ENCODE data around the gene CPA2. TPM values are rescaled to one million over a fixed set of nuclear protein-coding genes. Genes with fewer than 3 reads are reported as not detected.

CPA2 gene
- polyA plus RNA-seq, 2 of the 4 experiments (the other 2 are of a cell fraction): not detected

DNA sequence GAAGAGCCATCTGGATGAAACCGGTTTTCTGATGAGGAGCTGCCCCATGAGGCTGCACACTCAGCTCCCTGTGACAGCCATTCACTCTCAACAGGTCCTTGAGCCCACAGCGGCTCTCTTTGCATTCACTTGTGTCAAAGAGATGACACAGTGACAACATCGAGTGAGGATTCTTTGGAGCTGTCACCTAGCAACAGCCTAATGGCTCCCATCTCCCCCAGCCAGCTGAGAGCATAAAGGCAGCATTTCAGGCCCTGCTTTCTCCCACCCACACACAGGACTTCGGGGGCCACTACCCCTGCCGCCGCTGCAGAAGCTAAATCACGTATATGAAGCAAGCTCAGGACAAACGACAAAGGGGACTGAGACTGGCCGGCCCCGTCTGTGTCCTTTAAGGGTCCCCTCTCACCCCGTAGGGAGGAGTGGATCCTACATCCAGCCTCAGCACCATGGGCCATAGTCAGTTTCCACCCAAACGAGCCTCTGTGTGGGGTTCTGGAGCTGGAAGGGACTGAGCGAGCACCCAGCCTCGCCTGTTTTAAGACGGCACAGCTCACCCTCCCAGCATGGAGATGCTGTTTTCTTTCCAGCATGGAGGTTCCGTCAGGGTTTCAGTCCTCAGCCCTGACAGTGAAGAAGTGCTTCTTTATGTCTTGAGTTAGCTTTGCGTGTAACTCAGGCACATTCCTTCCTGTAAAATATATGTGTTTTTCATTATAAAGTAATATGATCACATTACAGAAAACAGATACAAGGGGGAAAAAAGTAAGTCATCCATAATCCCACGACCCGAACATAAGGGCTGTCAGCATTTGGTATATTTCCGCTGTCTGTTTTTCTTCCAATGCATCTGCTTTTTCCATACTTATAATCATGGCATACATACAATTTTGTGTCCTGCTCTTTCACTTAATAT lies 31.2 kb downstream of the CPA2 start:
- TF ChIP-seq MAZ (IDR thresholded peaks at IDR 0.05; ENCODE audit: borderline replicate concordance, low read depth, low read length) (no peak), NPAS2 (CRISPR knock-in tag; IDR thresholded peaks at IDR 0.05; ENCODE audit: borderline replicate concordance) (no peak), NFE2L2 (conservative IDR thresholded peaks at IDR 0.05; ENCODE audit: low read length) (no peak), CHD4 (IDR thresholded peaks at IDR 0.05; ENCODE audit: borderline replicate concordance) (no peak), KDM5A (IDR thresholded peaks at IDR 0.05) (no peak)
- WGBS (ENCODE audit: missing lambda C conversion rate): 78% methylated on average over 20 of the region's 20 CpGs
- no peak for ATAC-seq
- POLR2A ChIA-PET: no interaction called here
- Histone ChIP-seq H3K9me3 (peaks cover 14% of the 10 kb centered on the region), H3K4me3 (no peak overlapping the region), H3K27ac (no peak overlapping the region), H3K4me1 (peaks cover 8% of the 10 kb centered on the region), H3K4me2 (no peak overlapping the region)
- CTCF ChIA-PET: no interaction called here
- DNase-seq (ENCODE audit: low read depth in 1 of 2, low spot score in 1 of 2): no peak
- no peak for FAIRE-seq

DNA sequence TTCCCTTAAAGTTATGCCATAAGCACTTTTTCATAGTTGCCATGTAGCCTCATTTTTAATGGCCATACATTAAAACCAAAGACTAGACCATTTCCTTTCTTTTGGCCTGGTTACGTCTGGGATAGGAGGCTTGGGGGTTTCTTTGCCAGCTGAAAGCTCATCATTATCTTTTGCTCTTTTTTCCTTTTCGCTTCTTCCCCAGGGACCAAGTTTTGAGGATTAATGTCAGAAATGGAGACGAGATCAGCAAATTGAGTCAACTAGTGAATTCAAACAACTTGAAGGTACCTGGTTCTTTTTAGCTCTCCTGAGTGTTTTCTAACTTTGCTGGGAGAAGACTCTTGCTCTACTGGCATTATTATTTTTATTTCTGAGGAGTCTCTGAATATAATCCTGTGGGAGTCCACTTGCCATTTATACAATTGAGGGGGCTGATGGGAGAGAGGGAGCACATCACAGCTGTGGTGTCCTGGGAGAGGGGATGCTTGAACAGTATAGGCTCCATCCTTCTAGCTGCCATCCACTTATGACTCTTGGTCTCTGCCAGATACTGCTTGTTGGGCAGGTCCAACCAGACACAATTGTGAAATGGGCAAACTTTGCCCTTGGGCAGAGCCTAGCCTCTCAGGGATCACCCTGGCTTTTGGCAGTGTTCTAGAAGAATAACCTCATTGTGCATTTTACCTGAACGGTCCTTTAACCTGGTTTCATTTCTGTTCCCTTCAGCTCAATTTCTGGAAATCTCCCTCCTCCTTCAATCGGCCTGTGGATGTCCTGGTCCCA lies 32.1 kb downstream of the CPA2 start:
- FAIRE-seq: no peak
- ChIA-PET POLR2A (no interaction called here), CTCF (interaction anchor here (1.0 kb wide), 1 partner anchor 180 kb away, joined by 3 read pairs; no protein-coding TSS in a partner anchor)
- WGBS (ENCODE audit: missing lambda C conversion rate): 57% methylated on average over 5 of the region's 5 CpGs
- H3K4me1 ChIP-seq: no peaks in the 10 kb centered on the region
- DNase-seq (ENCODE audit: low read depth in 1 of 2, low spot score in 1 of 2): no peak
- H3K9me3 ChIP-seq: peaks cover 12% of the 10 kb centered on the region
- no peak overlapping the region for H3K4me2 ChIP-seq
- no peak for ATAC-seq
- no peak overlapping the region for H3K27ac ChIP-seq
- TF ChIP-seq, protein P1, sequence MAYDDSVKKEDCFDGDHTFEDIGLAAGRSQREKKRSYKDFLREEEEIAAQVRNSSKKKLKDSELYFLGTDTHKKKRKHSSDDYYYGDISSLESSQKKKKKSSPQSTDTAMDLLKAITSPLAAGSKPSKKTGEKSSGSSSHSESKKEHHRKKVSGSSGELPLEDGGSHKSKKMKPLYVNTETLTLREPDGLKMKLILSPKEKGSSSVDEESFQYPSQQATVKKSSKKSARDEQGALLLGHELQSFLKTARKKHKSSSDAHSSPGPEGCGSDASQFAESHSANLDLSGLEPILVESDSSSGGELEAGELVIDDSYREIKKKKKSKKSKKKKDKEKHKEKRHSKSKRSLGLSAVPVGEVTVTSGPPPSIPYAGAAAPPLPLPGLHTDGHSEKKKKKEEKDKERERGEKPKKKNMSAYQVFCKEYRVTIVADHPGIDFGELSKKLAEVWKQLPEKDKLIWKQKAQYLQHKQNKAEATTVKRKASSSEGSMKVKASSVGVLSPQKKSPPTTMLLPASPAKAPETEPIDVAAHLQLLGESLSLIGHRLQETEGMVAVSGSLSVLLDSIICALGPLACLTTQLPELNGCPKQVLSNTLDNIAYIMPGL (CRISPR knock-in tag; IDR thresholded peaks at IDR 0.05; ENCODE audit: borderline replicate concordance): no peak
- no peak for TF ChIP-seq POLR2AphosphoS2 (conservative IDR thresholded peaks at IDR 0.05; ENCODE audit: low read length)
- TF ChIP-seq RARB (CRISPR knock-in tag; IDR thresholded peaks at IDR 0.05): no peak
- TF ChIP-seq JUN (IDR thresholded peaks at IDR 0.05): no peak
- no peak for TF ChIP-seq NFE2L2 (conservative IDR thresholded peaks at IDR 0.05; ENCODE audit: low read length)
- TF ChIP-seq, protein P2, sequence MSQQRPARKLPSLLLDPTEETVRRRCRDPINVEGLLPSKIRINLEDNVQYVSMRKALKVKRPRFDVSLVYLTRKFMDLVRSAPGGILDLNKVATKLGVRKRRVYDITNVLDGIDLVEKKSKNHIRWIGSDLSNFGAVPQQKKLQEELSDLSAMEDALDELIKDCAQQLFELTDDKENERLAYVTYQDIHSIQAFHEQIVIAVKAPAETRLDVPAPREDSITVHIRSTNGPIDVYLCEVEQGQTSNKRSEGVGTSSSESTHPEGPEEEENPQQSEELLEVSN (IDR thresholded peaks at IDR 0.05; ENCODE audit: borderline replicate concordance, low read depth): no peak
- TF ChIP-seq SREBF2 (IDR thresholded peaks at IDR 0.05): no peak
- TF ChIP-seq, protein P3, sequence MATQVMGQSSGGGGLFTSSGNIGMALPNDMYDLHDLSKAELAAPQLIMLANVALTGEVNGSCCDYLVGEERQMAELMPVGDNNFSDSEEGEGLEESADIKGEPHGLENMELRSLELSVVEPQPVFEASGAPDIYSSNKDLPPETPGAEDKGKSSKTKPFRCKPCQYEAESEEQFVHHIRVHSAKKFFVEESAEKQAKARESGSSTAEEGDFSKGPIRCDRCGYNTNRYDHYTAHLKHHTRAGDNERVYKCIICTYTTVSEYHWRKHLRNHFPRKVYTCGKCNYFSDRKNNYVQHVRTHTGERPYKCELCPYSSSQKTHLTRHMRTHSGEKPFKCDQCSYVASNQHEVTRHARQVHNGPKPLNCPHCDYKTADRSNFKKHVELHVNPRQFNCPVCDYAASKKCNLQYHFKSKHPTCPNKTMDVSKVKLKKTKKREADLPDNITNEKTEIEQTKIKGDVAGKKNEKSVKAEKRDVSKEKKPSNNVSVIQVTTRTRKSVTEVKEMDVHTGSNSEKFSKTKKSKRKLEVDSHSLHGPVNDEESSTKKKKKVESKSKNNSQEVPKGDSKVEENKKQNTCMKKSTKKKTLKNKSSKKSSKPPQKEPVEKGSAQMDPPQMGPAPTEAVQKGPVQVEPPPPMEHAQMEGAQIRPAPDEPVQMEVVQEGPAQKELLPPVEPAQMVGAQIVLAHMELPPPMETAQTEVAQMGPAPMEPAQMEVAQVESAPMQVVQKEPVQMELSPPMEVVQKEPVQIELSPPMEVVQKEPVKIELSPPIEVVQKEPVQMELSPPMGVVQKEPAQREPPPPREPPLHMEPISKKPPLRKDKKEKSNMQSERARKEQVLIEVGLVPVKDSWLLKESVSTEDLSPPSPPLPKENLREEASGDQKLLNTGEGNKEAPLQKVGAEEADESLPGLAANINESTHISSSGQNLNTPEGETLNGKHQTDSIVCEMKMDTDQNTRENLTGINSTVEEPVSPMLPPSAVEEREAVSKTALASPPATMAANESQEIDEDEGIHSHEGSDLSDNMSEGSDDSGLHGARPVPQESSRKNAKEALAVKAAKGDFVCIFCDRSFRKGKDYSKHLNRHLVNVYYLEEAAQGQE (IDR thresholded peaks at IDR 0.05): no peak
- no peak for TF ChIP-seq CEBPB (IDR thresholded peaks at IDR 0.05)
- TF ChIP-seq EHMT2 (IDR thresholded peaks at IDR 0.05; ENCODE audit: low read depth): no peak
- no peak for TF ChIP-seq EHF (CRISPR knock-in tag; IDR thresholded peaks at IDR 0.05)
- TF ChIP-seq HOXB13 (CRISPR knock-in tag; IDR thresholded peaks at IDR 0.05; ENCODE audit: low read depth): no peak
- TF ChIP-seq, protein P4, sequence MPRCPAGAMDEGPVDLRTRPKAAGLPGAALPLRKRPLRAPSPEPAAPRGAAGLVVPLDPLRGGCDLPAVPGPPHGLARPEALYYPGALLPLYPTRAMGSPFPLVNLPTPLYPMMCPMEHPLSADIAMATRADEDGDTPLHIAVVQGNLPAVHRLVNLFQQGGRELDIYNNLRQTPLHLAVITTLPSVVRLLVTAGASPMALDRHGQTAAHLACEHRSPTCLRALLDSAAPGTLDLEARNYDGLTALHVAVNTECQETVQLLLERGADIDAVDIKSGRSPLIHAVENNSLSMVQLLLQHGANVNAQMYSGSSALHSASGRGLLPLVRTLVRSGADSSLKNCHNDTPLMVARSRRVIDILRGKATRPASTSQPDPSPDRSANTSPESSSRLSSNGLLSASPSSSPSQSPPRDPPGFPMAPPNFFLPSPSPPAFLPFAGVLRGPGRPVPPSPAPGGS (IDR thresholded peaks at IDR 0.05): no peak
- TF ChIP-seq MAFK (IDR thresholded peaks at IDR 0.05; ENCODE audit: partially characterized antibody): no peak
- TF ChIP-seq CBX8 (IDR thresholded peaks at IDR 0.05): no peak
- TF ChIP-seq FOXS1 (CRISPR knock-in tag; IDR thresholded peaks at IDR 0.05): no peak
- no peak overlapping the region for H3K4me3 ChIP-seq

Data from A549 (cell line).